ENCODE measurements around the gene RASAL3.

The RASAL3 gene

DNA sequence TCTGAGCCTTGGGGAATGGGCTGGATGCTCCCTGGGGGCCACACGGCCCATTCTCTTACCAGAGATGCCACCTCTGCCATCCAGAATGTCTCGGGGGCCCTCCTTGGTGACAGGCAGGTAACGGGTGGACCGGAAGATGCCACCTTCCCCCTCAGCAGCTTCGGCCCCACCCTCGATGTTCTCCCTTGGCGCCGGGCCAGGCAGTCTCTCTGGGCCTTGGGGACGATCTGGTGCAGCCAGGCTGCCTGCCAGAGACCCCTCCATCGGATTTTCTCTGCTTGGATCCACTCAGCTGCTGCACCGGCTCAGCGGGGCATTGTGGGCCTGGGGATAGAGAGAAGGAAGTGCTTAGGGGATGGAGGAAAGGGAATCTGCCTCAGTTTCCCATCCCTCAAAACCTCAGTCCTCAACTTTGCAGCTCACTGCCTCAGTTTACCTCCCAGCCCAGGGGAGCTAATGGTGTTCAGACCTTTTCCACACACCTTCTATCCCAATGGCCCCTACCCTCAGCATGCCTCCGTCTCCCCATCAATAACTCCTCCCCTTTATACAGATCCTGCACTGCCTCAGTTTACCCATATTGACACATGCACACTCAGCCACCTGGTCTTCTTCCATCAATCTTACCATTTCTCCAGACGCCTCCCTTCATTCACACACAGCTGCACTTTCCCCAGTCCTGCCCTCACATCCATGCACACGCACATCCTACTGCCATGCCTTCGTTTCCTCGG is 16.1 kb downstream of the RASAL3 start:
- TF ChIP-seq, protein P1, sequence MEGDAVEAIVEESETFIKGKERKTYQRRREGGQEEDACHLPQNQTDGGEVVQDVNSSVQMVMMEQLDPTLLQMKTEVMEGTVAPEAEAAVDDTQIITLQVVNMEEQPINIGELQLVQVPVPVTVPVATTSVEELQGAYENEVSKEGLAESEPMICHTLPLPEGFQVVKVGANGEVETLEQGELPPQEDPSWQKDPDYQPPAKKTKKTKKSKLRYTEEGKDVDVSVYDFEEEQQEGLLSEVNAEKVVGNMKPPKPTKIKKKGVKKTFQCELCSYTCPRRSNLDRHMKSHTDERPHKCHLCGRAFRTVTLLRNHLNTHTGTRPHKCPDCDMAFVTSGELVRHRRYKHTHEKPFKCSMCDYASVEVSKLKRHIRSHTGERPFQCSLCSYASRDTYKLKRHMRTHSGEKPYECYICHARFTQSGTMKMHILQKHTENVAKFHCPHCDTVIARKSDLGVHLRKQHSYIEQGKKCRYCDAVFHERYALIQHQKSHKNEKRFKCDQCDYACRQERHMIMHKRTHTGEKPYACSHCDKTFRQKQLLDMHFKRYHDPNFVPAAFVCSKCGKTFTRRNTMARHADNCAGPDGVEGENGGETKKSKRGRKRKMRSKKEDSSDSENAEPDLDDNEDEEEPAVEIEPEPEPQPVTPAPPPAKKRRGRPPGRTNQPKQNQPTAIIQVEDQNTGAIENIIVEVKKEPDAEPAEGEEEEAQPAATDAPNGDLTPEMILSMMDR (IDR thresholded peaks at IDR 0.05; ENCODE audit: low read depth, low read length): no peak
- H3K4me3 ChIP-seq (replicated peaks in 1 of 2; ENCODE audit: low read depth in 2 of 2, low read length in 2 of 2): no peak overlapping the region
- no peak for DNase-seq (ENCODE audit: low read depth in 2 of 2)

DNA sequence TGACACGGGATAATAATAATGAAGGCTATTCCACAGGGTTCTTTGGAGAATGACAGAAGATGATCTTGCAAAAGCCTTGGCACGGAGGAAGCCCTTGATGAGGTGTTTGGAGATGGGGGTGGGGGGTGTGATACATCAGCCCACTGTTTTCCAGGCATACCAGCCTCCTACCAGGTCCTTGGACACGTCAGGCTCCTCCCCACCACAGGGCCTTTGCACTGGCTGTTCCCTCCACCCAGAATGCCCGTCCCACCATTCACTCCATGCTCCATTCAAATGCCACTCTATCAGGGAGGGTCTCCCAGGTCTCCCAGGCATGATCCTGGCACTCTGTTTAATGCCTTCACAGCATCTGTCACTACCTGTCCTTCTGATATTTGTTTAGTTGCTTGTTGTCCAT is 17.3 kb downstream of the RASAL3 start:
- H3K4me3 ChIP-seq (replicated peaks in 1 of 2; ENCODE audit: low read depth in 2 of 2, low read length in 2 of 2): no peak overlapping the region
- no peak for DNase-seq (ENCODE audit: low read depth in 2 of 2)
- TF ChIP-seq, protein P1 (IDR thresholded peaks at IDR 0.05; ENCODE audit: low read depth, low read length): no peak

DNA sequence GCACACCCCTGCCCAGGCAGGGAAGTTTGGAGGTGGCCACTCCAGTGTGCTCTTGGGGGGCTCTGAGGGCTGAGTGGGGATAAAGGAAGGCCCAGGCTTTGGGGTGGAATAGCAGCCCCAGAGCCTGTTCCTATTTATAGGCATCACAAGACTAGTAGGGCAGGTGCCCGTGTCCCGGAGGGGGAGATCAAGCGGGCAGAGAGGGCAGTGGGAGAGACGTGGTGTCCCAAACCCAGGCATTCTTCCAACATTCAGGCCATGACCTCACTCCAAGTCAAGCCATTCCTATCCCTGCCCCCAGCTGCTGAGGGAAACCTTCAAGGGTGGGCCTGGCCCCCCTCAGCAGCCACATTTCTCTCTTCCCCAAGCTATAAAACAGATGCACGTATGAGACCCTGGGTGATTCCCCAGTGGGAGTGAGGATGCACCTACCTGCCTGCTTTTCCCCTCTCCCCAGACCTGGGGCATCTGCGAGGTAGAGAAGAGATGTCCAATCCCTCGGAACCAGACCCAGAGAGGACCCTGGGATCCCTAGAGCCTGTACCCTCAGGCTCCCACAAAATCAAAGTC is 18.5 kb downstream of the RASAL3 start:
- TF ChIP-seq, protein P1 (IDR thresholded peaks at IDR 0.05; ENCODE audit: low read depth, low read length): no peak
- H3K4me3 ChIP-seq (replicated peaks in 1 of 2; ENCODE audit: low read depth in 2 of 2, low read length in 2 of 2): no peak overlapping the region
- no peak for DNase-seq (ENCODE audit: low read depth in 2 of 2)

DNA sequence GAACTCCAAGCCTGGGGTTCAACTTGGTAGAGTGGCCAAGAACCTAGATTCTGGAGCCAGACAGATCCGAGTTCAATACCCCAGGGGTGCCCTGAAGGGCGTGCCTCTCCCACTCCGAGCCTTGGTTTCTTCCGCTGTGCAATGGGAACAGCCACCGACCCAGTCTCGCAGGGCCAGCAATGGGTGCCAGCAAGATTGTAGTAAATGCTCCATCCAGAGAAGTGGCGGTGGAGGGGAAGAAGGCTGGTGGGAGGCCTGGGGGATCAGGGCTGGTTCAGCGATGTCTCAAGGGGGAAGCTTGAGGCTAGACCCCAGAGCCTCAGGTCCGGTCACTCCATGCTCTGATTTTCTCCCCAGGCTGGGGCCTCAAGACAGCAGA is 19.1 kb downstream of the RASAL3 start:
- TF ChIP-seq, protein P1 (IDR thresholded peaks at IDR 0.05; ENCODE audit: low read depth, low read length): no peak
- no peak overlapping the region for H3K4me3 ChIP-seq (replicated peaks in 1 of 2; ENCODE audit: low read depth in 2 of 2, low read length in 2 of 2)
- no peak for DNase-seq (ENCODE audit: low read depth in 2 of 2)

DNA sequence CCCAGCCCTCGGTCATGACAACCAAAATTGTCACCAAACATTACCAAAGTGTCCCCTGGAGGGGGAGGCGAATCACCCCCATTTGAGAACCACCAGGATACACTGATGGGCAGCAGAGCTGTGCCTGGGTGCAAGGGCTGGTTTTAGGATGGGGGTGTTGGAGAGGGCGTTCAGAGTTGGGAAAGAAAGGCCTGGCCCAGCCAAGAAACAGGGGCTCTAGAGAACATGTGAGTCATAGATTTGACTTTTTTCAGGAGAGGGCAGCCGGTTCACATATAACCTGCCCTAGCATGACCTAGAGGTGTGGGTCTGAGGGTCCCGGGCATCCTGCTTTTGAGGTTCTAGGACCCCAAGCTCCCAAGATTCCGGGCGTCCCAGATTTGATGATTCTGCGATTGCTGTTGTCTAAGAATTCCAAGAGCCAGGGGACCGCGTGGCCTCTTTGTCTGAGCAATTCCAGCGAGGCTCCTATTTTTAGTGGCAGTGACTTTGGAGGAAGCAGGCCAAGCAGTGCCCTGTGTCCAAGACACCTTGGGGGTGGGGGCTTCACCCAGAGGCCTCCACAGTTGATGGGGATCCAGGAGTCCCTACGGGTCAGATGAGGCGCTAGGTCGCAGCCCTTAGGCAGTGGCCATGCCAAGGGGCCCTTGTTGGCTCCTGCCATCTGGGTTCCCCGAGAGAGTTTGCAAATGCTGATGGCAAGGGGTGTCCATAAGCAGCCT is 19.7 kb downstream of the RASAL3 start:
- no peak for DNase-seq (ENCODE audit: low read depth in 2 of 2)
- no peak overlapping the region for H3K4me3 ChIP-seq (replicated peaks in 1 of 2; ENCODE audit: low read depth in 2 of 2, low read length in 2 of 2)

DNA sequence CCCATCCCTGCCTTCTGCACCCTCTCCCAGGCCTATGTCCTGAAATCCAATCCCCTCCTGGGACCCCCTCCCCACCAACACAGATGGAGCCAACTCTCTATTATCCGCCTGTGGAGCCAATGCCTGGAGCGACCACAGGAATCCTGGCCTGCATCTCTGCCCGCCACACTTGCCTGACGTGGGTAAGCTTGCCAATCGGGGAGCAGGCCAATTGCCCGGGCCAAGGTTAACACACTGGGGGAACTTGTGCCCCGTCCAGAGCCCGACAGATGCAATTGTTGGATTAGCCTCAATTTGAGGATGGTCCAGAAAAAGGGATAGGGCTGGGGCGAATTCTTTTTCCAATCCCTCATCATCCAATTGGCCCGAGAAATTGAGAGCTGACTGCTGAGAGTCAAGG is 20.5 kb downstream of the RASAL3 start:
- H3K4me3 ChIP-seq (replicated peaks in 1 of 2; ENCODE audit: low read depth in 2 of 2, low read length in 2 of 2): no peak overlapping the region
- TF ChIP-seq, protein P1 (IDR thresholded peaks at IDR 0.05; ENCODE audit: low read depth, low read length): no peak
- no peak for DNase-seq (ENCODE audit: low read depth in 2 of 2)

More for the DNA sequence above, 19.7 kb downstream of the RASAL3 start:
- TF ChIP-seq, protein P1 (IDR thresholded peaks at IDR 0.05; ENCODE audit: low read depth, low read length): no peak

Data from cardiac fibroblast (primary cell).